ENCODE data around the gene RER1.

RER1 gene
- total RNA-seq = 65.5 to 89.6 reads per million in 2 donors

- DNase-seq = peak; percentile 97 to 100 (median 99)
Observed at GRCh38 chr1:2391041-2391930, at the start of gene RER1, which contains the start of gene MORN1. TSS of gene RER1 (plus strand) at chr1:2391841. CDS start at chr1:2395791, 3,950 bp downstream. TSS of gene MORN1 (minus strand) at chr1:2391554. CDS start at chr1:2391533, 21 bp downstream.

GRCh38 chr1:2342384-2343022 lies 49.1 kb upstream of the RER1 start:
- no peak for DNase-seq

DNA sequence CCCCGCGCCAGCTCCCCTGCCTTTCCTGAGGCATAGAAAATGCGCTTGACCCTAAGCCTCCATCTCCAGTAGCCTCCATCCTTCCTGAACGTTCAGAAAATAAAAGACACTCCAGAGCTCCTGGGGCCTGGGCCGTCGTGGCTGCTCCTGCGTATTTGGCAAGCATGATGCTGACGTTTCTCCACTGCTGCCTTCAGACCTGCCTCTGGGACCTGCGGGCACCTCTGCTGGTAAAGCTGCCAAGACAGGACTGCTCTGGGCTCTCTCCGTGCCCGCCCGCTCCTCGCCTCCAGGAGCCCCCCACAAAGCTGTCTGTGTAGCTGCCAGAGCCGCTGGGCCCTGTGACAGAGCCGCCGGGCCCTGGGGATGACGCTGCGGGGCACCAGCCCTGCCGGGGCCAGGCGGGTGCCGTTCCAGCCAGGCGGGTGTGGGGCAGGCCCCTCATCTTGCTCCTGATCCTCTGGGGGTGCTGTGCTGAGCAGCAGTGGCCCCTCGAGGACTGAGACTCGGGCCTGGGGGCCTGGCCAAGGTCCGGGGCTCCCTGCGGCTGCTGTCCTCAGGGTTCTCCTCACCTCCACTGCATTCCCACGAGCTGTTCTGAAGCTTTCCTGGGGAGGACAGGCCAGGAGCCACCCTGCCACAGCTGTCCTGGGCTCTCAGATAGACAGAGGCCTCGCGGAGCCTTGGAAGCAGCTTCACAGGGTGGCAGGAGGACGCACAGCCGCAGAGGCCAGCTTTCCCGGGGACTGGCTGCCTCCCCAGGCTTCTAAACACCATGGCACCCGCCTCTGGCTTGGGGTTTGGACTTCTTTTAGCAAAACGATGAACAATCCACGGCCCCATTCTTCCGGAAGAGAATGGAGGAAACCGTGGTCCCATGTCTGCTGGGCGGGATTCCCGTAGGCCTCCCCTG lies 48.4 kb upstream of the RER1 start:
- no peak for DNase-seq

DNA sequence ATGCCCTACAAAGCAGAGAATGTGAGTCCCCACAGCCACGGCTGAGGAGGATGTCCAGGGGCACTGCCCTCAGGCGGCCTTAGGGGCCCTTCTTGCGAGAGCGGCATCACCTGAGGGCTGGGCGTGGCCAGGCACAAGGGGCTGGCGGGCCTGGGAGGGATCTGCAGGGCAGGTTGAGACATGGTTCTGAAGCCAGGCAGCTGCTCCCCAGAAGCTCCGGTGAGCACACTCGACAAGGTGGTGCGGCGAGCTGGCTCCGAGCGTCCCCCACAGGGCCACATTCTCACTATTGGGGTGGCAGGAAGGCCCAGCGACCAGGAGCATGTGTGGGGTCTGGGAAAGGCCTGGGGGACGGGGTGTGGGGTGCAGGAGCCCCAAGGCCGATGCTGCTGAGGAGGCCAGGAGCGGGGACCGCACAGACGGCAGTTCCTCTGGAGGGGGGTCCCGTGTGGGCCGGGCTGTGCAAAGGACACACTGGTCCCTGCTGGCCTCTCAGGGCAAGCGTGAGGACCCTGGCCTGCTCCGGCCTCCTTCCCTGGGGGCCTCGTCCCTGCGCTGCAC lies 47.4 kb upstream of the RER1 start:
- no peak for DNase-seq

GRCh38 chr1:2344744-2345296 lies 46.8 kb upstream of the RER1 start:
- no peak for DNase-seq

- no peak for DNase-seq
Observed at GRCh38 chr1:2345297-2346075, 46.2 kb upstream of the RER1 start.

GRCh38 chr1:2346691-2347408 lies 44.8 kb upstream of the RER1 start:
- peak in 1 of 5 experiments; percentile 2 for DNase-seq

GRCh38 chr1:2347409-2347785 lies 44.2 kb upstream of the RER1 start:
- DNase-seq = peak in 1 of 5 experiments; percentile 1

DNA sequence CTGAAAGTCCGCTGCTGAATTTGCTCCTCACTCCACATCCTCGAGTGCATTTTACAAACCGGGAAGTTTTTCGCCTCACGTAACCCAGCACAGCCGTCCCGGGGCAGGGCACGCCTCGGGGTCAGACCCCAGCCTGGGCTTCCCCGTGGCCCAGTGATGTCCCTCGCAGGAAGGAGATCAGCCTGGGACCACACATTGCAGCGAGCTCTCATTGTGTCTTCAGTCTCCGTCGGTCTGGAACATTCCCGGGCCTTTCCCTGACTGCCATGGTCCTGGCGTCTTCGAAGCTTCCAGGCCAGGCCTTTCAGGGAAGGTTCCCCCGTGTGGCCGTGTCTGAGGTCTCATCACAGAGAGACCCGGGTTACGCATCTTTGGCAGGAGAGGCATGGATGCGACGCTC lies 43.7 kb upstream of the RER1 start:
- DNase-seq = no peak

DNA sequence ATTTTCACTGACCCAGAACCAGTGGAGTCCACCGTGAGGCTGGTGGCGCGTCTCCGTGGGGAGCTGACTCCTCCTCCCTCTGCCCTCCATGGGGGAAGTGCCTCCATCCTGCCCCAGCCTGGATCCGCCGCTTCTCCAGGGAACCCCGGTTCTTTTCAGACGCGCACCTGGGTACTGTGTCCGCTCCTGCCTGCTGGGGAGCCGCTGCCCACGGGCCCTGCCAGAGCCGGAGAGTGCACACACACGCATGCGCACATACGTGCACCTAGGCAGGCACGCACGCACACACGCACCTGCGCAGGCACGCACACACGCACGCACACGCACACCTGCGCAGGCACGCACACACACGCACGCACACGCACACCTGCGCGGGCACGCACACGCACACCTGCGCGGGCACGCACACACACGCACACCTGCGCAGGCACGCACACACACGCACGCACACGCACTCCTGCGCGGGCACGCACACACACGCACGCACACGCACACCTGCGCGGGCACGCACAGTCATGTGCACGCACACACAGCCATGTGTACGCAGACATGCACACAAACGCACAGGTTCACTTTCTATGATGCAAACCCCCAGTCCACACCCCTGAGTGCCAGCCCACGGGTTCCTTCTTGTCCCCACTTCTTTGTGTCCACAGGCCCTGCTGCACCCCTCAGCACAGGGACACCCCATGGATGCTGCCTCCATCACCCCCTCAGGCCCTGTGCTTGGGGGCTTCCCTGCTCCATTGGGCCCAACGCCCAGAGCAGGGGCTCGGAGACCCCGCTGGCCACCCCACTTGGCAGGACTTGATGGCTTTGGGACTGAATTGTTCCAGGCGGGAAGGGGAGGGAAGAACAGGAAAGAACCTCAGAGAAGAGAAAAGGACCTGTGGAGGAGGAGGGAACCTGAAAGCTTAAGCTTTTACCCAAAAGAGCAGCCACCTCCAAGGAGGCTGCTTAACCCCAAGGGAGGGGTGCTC lies 43.0 kb upstream of the RER1 start:
- no peak for DNase-seq

DNA sequence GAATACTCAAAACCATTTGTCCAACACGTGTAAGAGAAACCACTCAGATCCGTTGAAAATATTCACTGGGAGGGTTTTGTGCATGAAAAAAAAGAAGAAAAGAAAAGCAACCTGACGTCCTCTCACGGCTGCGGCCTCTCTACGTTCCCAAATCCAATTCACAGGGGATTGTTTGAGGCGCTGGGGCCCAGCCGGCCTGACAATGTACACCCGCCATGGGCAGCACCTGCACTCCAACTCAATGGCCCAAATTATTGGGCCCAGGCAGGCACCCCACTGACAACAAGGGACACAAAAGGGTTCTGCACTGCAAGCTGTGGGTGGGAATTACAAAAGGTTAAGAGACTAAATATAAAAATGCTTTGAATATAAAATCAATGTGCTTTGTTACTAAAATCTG lies 41.8 kb upstream of the RER1 start:
- DNase-seq = no peak

DNA sequence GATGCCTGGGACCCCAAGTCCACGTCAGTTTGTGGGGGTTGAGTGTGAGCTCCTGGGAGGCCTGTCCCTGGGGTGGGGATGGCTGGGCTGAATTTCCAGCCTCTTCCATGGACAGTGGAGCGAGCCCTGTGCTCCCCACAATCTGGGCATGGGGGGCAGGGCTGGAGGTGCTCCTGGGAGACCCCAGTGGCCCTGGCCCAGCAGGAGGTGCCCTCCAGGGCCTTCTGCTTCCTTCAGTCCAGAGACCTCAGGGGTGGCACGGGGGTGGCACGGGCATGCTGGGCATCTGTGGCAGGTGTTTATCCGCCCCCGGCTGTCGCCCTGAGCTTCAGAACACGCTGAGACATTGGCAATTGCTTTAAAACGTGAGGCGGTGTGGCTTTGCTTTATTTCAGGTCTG lies 41.1 kb upstream of the RER1 start:
- DNase-seq = peak in 1 of 5 experiments; percentile 2

DNA sequence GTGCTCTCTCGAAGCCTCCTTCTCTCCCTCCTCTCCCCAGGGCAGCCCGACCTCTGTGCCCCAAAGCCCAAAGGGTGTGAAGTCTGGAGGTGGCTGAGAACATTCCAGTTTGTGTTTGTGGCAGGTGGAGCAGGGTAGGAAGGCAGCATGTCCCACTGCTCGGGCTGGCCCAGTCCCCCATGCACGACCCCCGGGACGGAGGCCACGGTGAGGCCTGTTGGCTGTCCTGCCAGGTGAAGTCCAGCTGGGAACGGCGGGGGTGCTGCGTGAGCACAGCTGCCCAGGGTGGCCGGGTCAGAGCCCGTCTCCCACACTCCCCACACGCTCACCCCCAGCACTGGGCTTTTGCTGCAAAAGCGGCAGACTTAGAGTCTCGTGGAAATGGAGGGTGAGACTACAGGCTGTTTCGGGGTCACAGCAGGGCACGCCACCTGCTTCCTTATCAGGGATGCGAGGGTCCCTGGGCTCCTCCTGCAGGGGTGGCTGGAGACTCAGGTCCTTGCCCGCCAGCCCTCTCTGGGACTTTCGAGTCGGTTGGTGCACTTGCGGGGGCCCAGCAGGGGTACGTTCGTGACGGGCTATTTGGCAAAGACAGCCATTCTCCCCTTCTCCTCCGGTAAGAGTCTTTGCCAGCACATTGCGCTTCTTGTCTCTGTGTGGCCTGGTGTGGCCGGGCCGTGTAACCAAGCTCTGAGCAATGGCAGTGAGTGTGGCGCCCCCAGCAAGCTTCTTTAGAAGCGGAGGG lies 40.6 kb upstream of the RER1 start:
- peak in 1 of 5 experiments; percentile 3 for DNase-seq

GRCh38 chr1:2351723-2352122 lies 39.9 kb upstream of the RER1 start:
- peak in 1 of 5 experiments; percentile 1 for DNase-seq

DNA sequence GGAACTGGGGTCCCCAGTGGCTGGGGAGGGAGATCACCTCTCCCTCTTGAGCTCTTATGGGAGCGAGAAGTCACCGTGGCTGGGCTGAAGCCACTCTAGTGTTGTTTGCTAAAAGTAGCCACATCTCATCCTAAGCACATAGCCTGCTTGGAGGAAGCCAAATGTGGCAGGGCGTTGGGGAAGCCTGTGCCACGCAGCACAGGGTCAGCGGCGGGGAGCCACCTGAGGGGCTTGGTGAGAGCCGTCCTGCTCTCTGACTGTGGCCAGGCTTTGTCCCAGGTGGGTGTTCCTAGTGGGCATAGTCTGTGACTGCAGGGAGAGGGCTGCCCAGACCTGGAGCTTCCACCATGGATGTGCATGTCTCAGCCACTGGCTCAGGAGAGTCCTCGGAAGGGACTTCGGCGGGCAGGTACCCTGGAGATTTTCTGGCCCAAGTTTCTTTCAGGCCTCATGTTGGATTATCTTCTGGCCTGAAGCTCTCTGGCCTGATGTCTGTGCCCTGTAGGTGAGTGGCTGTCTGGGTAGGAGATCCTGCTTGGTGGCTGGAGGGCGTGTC lies 39.2 kb upstream of the RER1 start:
- no peak for DNase-seq

DNA sequence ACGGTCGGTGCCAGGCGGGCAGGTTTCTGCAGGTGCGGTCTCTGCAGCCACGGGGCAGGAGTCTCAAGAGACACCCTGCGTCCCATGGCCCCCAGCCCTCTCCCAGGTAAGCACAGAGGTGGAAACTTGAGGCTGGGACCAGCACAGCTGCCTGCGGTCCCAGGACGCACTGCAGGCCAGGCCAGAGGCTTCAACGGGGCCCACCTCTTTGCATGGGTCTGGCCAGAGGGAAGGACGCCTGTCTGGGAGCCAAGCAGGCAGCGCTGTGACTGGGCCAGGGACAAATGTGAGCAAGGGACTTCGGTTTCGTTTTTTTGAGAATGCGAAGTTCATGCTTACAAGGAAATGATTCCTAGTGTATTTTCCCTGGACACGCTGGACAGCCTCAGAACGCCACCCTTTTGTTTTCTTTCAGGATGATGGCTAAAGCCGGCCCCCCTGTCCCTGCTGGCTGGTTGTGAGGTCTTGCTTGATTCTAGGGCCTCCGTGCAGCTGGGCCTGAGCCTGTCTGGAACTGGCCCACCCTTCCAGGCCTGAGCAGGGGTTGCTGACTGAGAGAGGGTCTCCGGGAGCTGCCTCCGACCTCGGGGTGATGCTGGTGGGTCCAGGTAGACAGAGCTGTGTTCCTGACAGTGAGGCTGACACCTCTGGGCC lies 38.6 kb upstream of the RER1 start:
- DNase-seq = no peak

DNA sequence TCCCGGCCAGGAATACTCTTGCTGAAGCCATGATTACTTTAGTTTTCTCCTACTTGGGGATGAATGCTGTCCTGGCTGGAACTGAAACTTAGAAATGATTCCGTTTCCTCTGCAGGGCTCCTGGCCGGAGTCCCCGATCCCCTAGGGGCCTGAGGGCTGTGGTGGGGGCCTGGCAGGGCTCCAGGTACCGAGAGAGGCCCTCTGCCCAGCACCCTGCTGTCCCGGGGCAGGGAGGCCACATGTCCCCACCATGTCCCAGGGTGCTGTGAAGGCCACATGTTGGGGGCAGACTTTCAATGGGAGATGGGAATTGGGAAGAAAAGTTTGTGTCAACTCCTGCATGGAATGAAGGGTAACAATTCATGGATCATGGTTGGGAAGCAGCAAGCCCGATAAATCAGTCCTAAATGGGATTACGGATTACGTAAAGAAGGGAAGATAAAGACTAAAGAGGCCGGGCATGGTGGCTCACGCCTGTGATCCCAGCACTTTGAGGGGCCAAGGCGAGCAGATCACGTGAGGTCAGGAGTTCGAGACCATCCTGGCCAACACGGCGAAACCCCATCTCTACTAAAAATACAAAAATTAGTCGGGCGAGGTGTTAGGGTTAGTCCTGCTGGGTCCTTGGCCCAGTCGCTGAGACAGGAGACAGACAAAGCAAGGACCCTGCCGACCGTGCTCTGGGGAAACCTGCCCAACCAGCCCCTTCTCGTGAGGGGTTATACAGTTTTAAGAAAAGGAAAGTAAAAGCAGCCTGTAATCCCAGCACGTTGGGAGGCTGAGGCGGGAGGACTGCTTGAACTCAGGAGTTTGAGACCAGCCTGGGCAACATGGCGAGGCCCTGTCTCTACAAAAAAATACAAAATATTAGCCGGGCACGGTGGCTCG lies 37.8 kb upstream of the RER1 start:
- DNase-seq = peak in 1 of 5 experiments; percentile 0

Data from T-helper 2 cell (primary cell).